BLaER1 treated with 17β-estradiol and CSF1 and Interleukin-3, amounts not matched to agents 10 nM and 100 nM (cell line): ENCODE results near the gene PLEKHM3.

ENCODE experiments used
- H3K27ac ChIP-seq, 11 experiments: shearing (Covaris generic); formaldehyde crosslinking; 2 replicates each; pipeline ENCODE4 v1.8.1; 2022
- H3K27me3 ChIP-seq, 11 experiments: shearing (Covaris generic); formaldehyde crosslinking; 2 replicates each; pipeline ENCODE4 v1.8.1; 2022
- H3K36me3 ChIP-seq, 11 experiments: shearing (Covaris generic); formaldehyde crosslinking; 2 replicates each; pipeline ENCODE4 v1.8.1; 2022
- H3K4me1 ChIP-seq, 10 experiments: shearing (Covaris generic); formaldehyde crosslinking; 2 replicates each; pipeline ENCODE4 v1.8.1; 2022
- H3K4me2 ChIP-seq, 11 experiments: shearing (Covaris generic); formaldehyde crosslinking; 2 replicates each; pipeline ENCODE4 v1.8.1; 2022
- H3K4me3 ChIP-seq, 10 experiments: shearing (Covaris generic); formaldehyde crosslinking; 2 replicates each; pipeline ENCODE4 v1.8.1; 2022
- H3K9ac ChIP-seq, 11 experiments: shearing (Covaris generic); formaldehyde crosslinking; 2 replicates each; pipeline ENCODE4 v1.8.1; 2022
- H3K9me3 ChIP-seq, 11 experiments: shearing (Covaris generic); formaldehyde crosslinking; replicated peaks in 1 of 11; 2 replicates each; pipeline ENCODE4 v1.8.1; 2022
- H4K20me1 ChIP-seq, 11 experiments: shearing (Covaris generic); formaldehyde crosslinking; 2 replicates each; pipeline ENCODE4 v1.8.1; 2022
- Cebpa-rat ChIP-seq, 11 experiments: shearing (Covaris generic); IDR thresholded peaks; 2 replicates each; pipeline ENCODE4 v1.8.1; 2022

PLEKHM3 gene

GRCh38 chr2:208039376-208040110 is 14.2 kb upstream of the PLEKHM3 start:
- Histone ChIP-seq H3K4me1 (peaks cover 0 to 3% (median 0%) of the 10 kb centered on the region in 10 experiments; a peak in 2 of 20 replicates), H3K36me3 (no peaks in the 10 kb centered on the region), H3K9ac (no peak overlapping the region), H3K27me3 (no peaks in the 10 kb centered on the region), H3K4me2 (no peak overlapping the region), H3K4me3 (no peak overlapping the region), H3K27ac (no peak overlapping the region), H3K9me3 (no peaks in the 10 kb centered on the region), H4K20me1 (no peaks in the 10 kb centered on the region)
- no peak for TF ChIP-seq Cebpa-rat (IDR thresholded peaks at IDR 0.05)

- Histone ChIP-seq H3K36me3 (no peaks in the 10 kb centered on the region), H3K4me1 (no peaks in the 10 kb centered on the region), H3K9ac (no peak overlapping the region), H3K27me3 (no peaks in the 10 kb centered on the region), H3K9me3 (peaks cover 0 to 5% (median 0%) of the 10 kb centered on the region in 11 experiments; a peak in 2 of 22 replicates), H3K4me3 (no peak overlapping the region), H4K20me1 (no peaks in the 10 kb centered on the region), H3K27ac (no peak overlapping the region), H3K4me2 (no peak overlapping the region)
- TF ChIP-seq Cebpa-rat (IDR thresholded peaks at IDR 0.05) = no peak
Measured at GRCh38 chr2:208037564-208038487, 12.5 kb upstream of the PLEKHM3 start.

- Histone ChIP-seq H3K4me2 (no peak overlapping the region), H3K36me3 (no peaks in the 10 kb centered on the region), H3K9ac (no peak overlapping the region), H3K9me3 (peaks cover 0 to 5% (median 0%) of the 10 kb centered on the region in 11 experiments; a peak in 2 of 22 replicates), H3K27me3 (no peaks in the 10 kb centered on the region), H3K4me3 (no peak overlapping the region), H4K20me1 (no peaks in the 10 kb centered on the region), H3K27ac (no peak overlapping the region), H3K4me1 (peaks cover 0 to 11% (median 5%) of the 10 kb centered on the region in 10 experiments; a peak in 11 of 20 replicates)
- no peak for TF ChIP-seq Cebpa-rat (IDR thresholded peaks at IDR 0.05)
Measured at GRCh38 chr2:208036357-208036756, 11.0 kb upstream of the PLEKHM3 start.

GRCh38 chr2:208034503-208035140 is 9.3 kb upstream of the PLEKHM3 start:
- H3K4me2 ChIP-seq = no peak overlapping the region
- H3K4me1 ChIP-seq = peaks cover 0 to 20% (median 9%) of the 10 kb centered on the region in 10 experiments; a peak in 11 of 20 replicates
- H4K20me1 ChIP-seq = no peaks in the 10 kb centered on the region
- TF ChIP-seq Cebpa-rat (IDR thresholded peaks at IDR 0.05) = no peak
- no peak overlapping the region for H3K4me3 ChIP-seq
- H3K36me3 ChIP-seq = no peaks in the 10 kb centered on the region
- peaks cover 0 to 5% (median 0%) of the 10 kb centered on the region in 11 experiments; a peak in 2 of 22 replicates for H3K9me3 ChIP-seq
- H3K27ac ChIP-seq = no peak overlapping the region
- no peak overlapping the region for H3K9ac ChIP-seq
- H3K27me3 ChIP-seq = no peaks in the 10 kb centered on the region

- H3K9ac ChIP-seq = no peak overlapping the region
- no peaks in the 10 kb centered on the region for H4K20me1 ChIP-seq
- peaks cover 0 to 5% (median 0%) of the 10 kb centered on the region in 11 experiments; a peak in 2 of 22 replicates for H3K9me3 ChIP-seq
- H3K4me2 ChIP-seq = no peak overlapping the region
- H3K4me3 ChIP-seq = no peak overlapping the region
- H3K36me3 ChIP-seq = no peaks in the 10 kb centered on the region
- peaks cover 0 to 20% (median 9%) of the 10 kb centered on the region in 10 experiments; a peak in 11 of 20 replicates for H3K4me1 ChIP-seq
- no peak for TF ChIP-seq Cebpa-rat (IDR thresholded peaks at IDR 0.05)
- no peaks in the 10 kb centered on the region for H3K27me3 ChIP-seq
- H3K27ac ChIP-seq = no peak overlapping the region
Measured at GRCh38 chr2:208033701-208034502, 8.6 kb upstream of the PLEKHM3 start.

GRCh38 chr2:208031608-208032019 is 6.3 kb upstream of the PLEKHM3 start:
- Histone ChIP-seq H3K27me3 (no peaks in the 10 kb centered on the region), H3K9ac (no peak overlapping the region), H3K4me3 (no peak overlapping the region), H3K36me3 (no peaks in the 10 kb centered on the region), H3K4me1 (peaks cover 0 to 20% (median 10%) of the 10 kb centered on the region in 10 experiments; a peak in 11 of 20 replicates), H3K4me2 (peak overlapping the region in 9 of 11 experiments; percentile 0 to 61 (median 24); a peak in 10 of 22 replicates), H3K9me3 (peaks cover 0 to 5% (median 0%) of the 10 kb centered on the region in 11 experiments; a peak in 2 of 22 replicates), H3K27ac (peak overlapping the region in 4 of 11 experiments; percentile 7 to 43 (median 14); a peak in 4 of 22 replicates), H4K20me1 (no peaks in the 10 kb centered on the region)
- TF ChIP-seq Cebpa-rat (IDR thresholded peaks at IDR 0.05) = 0 out of 22 replicates have a peak, but pooled peaks of 1 of the 11 experiments have one; percentile 19

- peak overlapping the region; percentile 72 to 92 (median 83) for H3K4me2 ChIP-seq
- H3K27ac ChIP-seq = peak overlapping the region; percentile 77 to 91 (median 84)
- H3K27me3 ChIP-seq = no peaks in the 10 kb centered on the region
- H4K20me1 ChIP-seq = no peaks in the 10 kb centered on the region
- H3K9ac ChIP-seq = peak overlapping the region; percentile 83 to 92 (median 88)
- H3K4me1 ChIP-seq = peaks cover 6 to 26% (median 19%) of the 10 kb centered on the region in 10 experiments
- TF ChIP-seq Cebpa-rat (IDR thresholded peaks at IDR 0.05) = no peak
- H3K36me3 ChIP-seq = no peaks in the 10 kb centered on the region
- peak overlapping the region; percentile 74 to 86 (median 77) for H3K4me3 ChIP-seq
- no peaks in the 10 kb centered on the region for H3K9me3 ChIP-seq
Measured at GRCh38 chr2:208025814-208026184, 472 bp upstream of the PLEKHM3 start.

GRCh38 chr2:208024091-208024490 is 1.2 kb downstream of the PLEKHM3 start:
- no peaks in the 10 kb centered on the region for H3K27me3 ChIP-seq
- peaks cover 0 to 8% (median 0%) of the 10 kb centered on the region in 11 experiments; a peak in 1 of 22 replicates for H3K36me3 ChIP-seq
- H3K4me1 ChIP-seq = peaks cover 6 to 24% (median 19%) of the 10 kb centered on the region in 10 experiments
- H3K9ac ChIP-seq = peak overlapping the region in 3 of 11 experiments; percentile 87 to 88 (median 88); a peak in 7 of 22 replicates
- no peaks in the 10 kb centered on the region for H3K9me3 ChIP-seq
- peak overlapping the region in 5 of 10 experiments; percentile 74 to 82 (median 77); a peak in 7 of 20 replicates for H3K4me3 ChIP-seq
- TF ChIP-seq Cebpa-rat (IDR thresholded peaks at IDR 0.05) = no peak
- no peaks in the 10 kb centered on the region for H4K20me1 ChIP-seq
- H3K4me2 ChIP-seq = peak overlapping the region in 10 of 11 experiments; percentile 28 to 88 (median 82); a peak in 15 of 22 replicates
- H3K27ac ChIP-seq = peak overlapping the region in 3 of 11 experiments; percentile 82 to 91 (median 85); a peak in 2 of 22 replicates
